Activated CD4-positive, alpha-beta T cell treated with anti-CD3 and anti-CD28 coated beads, Interleukin-2, amount 10 ng/mL, durations not matched to agents 7 days and 5 days (primary cell): ENCODE data around the gene KIAA1614. TPM values are rescaled to one million over a fixed set of nuclear protein-coding genes. Genes with fewer than 3 reads are reported as not detected.

ENCODE experiments used
- CTCF ChIA-PET: fragments of 350-600 bp; sonication (Branson Sonifier 250); formaldehyde crosslinking; loops from one replicate; lab custom pipeline; 2021; ENCODE audit warnings: antibody characterized with exemption; lab: Charles Lee
- POLR2A ChIA-PET: fragments of 350-600 bp; sonication (Branson Sonifier 250); formaldehyde crosslinking; loops from one replicate; lab custom pipeline; 2021; ENCODE audit warnings: antibody characterized with exemption; lab: Charles Lee
- DNase-seq: peaks from one replicate; pipeline ENCODE4 v3.0.0-alpha.2; 2020
- H3K27ac Mint-ChIP-seq: one replicate; pipeline ENCODE4 v1.8.0; 2021; ENCODE audit warnings: mild to moderate bottlenecking, moderate library complexity, mixed read lengths
- H3K27me3 Mint-ChIP-seq: one replicate; pipeline ENCODE4 v1.8.0; 2021; ENCODE audit warnings: mixed read lengths
- H3K36me3 Mint-ChIP-seq: one replicate; pipeline ENCODE4 v1.8.0; 2021; ENCODE audit warnings: low read depth, mixed read lengths
- H3K4me1 Mint-ChIP-seq: one replicate; pipeline ENCODE4 v1.8.0; 2021; ENCODE audit warnings: mixed read lengths
- H3K4me3 Mint-ChIP-seq: one replicate; pipeline ENCODE4 v1.8.0; 2021; ENCODE audit warnings: mild to moderate bottlenecking, moderate library complexity, mixed read lengths
- H3K9me3 Mint-ChIP-seq: one replicate; pipeline ENCODE4 v1.8.0; 2021; ENCODE audit warnings: mixed read lengths
- total RNA-seq, 2 experiments: library from RNA; stranded (reverse); gene quantifications; one replicate each; pipeline ENCODE4 v1.2.3, GENCODE V29; 2021

KIAA1614 gene
- total RNA-seq, 2 experiments from 2014 or later: 0.22 to 0.33 TPM

DNA sequence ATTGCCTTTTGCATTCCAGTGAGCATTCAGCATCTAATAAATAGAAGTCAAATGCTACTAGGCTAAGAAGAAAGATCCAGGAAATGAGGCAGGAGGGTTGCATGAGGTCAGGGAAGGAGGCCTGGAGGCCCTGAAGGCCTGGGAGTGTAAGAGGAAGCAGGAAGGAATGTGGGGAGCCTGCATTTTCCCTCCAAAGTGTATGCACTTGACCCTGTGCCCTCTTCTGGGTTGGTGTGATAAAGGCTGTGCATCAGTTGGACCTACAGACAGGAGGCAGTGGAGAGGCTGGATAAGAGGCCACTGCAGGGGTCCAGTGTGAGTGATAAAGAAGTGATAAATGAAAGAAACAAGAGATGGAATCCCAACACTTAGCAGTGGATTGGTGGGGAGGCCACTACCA, 20.4 kb downstream of the KIAA1614 start:
- H3K36me3 Mint-ChIP-seq: no peaks in the 10 kb centered on the region
- no peaks in the 10 kb centered on the region for H3K27me3 Mint-ChIP-seq
- H3K4me3 Mint-ChIP-seq: no peak overlapping the region
- no peak for DNase-seq
- POLR2A ChIA-PET: no interaction called here
- CTCF ChIA-PET: no interaction called here
- H3K27ac Mint-ChIP-seq: no peak overlapping the region
- peaks cover 4% of the 10 kb centered on the region for H3K4me1 Mint-ChIP-seq
- no peaks in the 10 kb centered on the region for H3K9me3 Mint-ChIP-seq

DNA sequence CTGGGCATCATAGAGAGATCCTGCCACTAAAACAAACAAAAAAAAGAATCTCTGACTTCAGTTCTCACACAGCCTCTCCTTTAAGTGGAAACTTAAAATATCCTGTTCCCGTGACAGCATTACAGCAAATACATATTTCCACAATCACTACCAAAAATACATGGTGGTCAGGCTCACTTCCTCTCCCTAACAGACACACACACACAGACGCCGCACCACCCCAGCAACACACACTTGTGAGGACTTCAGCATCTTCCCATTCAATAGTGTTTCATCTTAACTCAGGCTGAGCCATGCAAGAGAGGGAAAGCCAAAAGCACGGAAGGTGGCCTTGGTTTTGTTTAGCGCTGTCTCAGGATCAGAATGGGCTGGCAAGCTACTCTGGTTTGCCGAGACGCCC, 21.9 kb downstream of the KIAA1614 start:
- CTCF ChIA-PET: no interaction called here
- no peaks in the 10 kb centered on the region for H3K9me3 Mint-ChIP-seq

DNA sequence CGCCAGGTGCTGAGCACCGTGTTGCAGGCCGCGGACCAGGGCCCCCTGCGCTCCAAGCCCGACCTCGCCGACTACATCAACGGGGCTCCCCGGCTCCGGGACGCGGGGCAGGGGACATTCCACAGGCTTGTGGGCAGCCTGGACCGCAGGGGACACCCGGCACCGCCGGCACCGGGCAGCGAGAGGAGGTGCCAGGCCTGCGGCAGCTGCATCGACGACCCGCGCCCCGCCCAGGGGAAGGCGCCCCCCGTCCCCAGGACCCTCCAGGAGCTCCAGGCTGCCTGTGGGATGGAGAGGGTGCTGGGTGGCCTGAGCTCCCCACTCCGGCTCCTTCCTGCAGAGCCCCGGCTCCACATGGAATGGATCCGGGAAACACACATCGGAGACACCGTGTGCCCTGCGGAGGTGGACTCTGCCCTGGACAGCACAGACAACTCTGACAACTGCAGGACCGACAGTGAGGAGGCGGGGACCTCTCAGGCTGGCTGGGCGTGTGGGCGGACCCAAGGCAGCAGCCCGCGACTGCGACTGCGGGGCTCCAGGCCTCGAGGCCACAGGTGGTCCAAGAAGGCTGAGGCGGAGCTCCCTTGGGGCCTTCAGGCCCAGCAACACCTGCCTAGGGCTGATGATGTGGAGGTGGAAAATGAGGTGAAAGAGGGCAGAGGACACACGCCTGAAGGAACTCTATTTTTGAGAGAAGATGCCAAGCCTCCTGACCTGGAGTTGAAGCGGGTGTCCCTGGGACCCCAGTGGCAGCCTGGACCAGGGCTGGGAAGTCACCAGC, 22.8 kb downstream of the KIAA1614 start:
- no peak for DNase-seq

More for the DNA sequence above, 21.9 kb downstream of the KIAA1614 start:
- no peaks in the 10 kb centered on the region for H3K36me3 Mint-ChIP-seq
- DNase-seq: no peak
- H3K4me3 Mint-ChIP-seq: no peak overlapping the region
- peak overlapping the region; percentile 10 for H3K27ac Mint-ChIP-seq
- H3K27me3 Mint-ChIP-seq: peaks cover 2% of the 10 kb centered on the region
- POLR2A ChIA-PET: no interaction called here
- H3K4me1 Mint-ChIP-seq: peaks cover 5% of the 10 kb centered on the region

DNA sequence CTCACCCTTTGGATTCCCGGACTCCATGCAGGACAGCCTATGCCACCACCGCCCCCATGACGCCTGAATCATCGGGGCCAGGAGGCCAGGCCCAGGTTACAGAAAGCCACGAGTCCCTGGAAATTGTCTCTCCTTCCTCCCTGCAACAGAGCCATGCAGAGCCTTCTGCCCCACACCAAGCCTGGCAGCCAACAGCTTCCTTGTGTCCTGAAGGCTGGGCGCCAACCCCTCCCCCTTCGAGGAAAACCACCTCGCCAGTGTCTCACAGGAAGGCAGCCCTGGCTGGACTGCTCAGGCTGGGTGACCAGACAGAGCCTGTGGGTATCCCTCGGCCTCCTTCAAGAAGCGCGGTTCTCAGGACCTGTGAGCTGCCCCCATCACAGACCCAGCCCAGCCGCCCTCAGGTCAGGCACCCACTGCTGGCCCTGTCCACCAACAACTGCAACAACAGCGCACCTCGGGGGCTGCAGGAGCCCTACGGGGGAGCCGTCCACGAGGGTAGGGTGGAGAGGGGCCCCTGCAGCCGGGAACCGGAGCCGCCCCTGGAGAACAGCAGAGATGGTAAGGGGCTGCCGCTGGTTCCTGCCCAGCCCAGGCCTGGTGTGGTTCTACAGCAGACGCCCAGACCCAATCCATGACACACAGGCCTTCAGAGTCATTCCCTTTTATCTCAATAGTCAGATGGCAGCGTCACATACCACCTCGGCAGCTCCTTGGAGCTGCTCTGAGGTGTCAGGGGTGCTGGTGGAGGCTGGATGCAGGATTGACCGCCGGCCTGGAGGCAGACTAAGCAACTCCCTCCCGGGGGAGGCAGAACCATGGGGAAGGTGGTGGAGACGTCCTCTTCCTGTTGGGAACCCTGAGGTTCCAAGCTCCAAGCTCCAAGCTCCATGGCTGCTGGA, 23.7 kb downstream of the KIAA1614 start:
- ChIA-PET CTCF (interaction anchor here (0.9 kb wide), 1 partner anchor 188 kb away, joined by 3 read pairs; no protein-coding TSS in a partner anchor), POLR2A (no interaction called here)
- Mint-ChIP-seq H3K27ac (no peak overlapping the region), H3K36me3 (no peaks in the 10 kb centered on the region), H3K4me1 (peaks cover 6% of the 10 kb centered on the region), H3K9me3 (no peaks in the 10 kb centered on the region), H3K4me3 (no peak overlapping the region), H3K27me3 (peaks cover 7% of the 10 kb centered on the region)
- DNase-seq: no peak

More for the DNA sequence above, 22.8 kb downstream of the KIAA1614 start:
- Mint-ChIP-seq H3K27ac (no peak overlapping the region), H3K9me3 (no peaks in the 10 kb centered on the region), H3K4me1 (peaks cover 6% of the 10 kb centered on the region), H3K36me3 (no peaks in the 10 kb centered on the region), H3K4me3 (no peak overlapping the region), H3K27me3 (peaks cover 7% of the 10 kb centered on the region)
- CTCF ChIA-PET: interaction anchor here (0.9 kb wide), 1 partner anchor 187 kb away, joined by 3 read pairs; no protein-coding TSS in a partner anchor
- POLR2A ChIA-PET: no interaction called here

DNA sequence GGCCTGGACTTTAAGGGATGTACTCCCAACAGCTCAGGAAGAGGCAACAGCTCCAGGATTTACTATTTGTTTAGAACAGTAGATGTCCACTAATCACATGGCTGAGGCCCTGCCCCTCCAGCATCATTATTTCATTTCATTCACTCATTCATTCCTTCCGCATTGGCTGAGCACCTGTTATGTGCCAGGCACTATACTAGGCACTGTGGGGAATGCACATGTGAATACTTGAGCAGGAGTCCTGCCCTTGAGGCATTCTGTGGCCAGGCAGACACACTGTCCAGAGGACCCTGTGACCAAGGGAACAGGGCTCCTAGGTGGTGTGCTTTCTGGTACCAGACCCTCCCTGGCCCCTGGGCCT, 24.3 kb downstream of the KIAA1614 start:
- no peak overlapping the region for H3K27ac Mint-ChIP-seq
- H3K4me1 Mint-ChIP-seq: peaks cover 6% of the 10 kb centered on the region
- H3K9me3 Mint-ChIP-seq: no peaks in the 10 kb centered on the region
- no peak for DNase-seq
- CTCF ChIA-PET: no interaction called here
- peaks cover 7% of the 10 kb centered on the region for H3K27me3 Mint-ChIP-seq
- H3K36me3 Mint-ChIP-seq: no peaks in the 10 kb centered on the region
- H3K4me3 Mint-ChIP-seq: no peak overlapping the region
- POLR2A ChIA-PET: no interaction called here

DNA sequence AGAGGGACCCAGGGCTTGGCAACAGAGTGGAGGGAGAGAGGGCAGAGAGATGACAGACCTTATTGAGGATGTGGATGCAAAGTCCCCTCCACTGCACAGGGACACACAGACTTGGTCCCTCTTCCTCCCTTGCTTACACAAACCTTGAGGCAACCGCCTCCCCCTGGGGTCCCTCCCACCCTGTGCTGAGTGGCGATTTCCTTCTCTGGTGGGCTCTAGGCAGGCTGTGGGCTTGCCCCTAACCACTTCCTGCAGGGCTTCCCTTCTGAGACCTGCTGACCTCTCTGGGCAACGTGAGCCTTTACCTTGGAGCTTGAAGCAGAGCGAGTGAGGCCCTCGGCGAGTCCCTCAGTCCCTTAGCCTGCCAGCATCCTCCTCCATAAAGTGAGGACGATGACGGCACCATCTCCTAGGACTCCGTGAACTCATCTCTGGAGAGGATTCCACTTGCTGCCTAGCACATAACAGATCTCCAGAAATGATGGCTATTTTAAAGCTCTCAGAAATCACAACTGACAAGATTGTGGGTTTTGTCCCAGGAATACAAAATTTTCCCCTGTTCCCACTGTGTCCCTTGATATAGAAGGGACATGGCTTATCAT, 25.0 kb downstream of the KIAA1614 start:
- Mint-ChIP-seq H3K27ac (no peak overlapping the region), H3K9me3 (no peaks in the 10 kb centered on the region)

DNA sequence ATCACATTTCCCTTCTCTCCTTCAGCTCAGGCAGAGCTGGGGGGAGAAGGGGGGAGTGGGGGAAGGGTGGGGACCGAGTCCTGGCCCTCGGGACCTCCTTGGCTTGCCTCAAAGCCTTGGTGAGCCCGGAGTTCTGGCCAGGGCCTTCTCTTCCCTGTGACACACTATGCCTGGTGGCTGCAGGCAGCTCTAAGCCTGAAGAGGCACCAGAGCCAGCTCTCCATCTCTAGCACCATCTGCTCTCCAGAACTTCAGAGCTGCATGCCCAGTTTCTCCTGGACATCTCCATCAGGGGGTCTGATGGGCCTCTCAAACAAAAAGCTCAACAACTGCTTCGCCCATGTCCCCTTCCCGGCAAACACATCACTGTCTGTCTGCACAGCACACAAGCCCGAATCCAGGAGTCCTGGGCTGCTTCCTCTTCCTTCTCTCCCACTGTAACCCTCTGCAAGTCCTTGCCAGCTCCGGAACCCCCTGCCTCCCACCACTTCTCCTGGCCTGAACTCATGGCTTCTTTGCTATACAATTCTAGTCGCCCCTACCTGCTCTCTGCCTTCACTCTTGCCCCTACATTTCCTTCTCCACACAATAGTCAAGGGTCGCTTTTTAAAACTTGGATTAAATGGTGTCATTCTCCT, 26.5 kb downstream of the KIAA1614 start:
- peaks cover 6% of the 10 kb centered on the region for H3K4me1 Mint-ChIP-seq
- peaks cover 1% of the 10 kb centered on the region for H3K36me3 Mint-ChIP-seq
- H3K27me3 Mint-ChIP-seq: peaks cover 7% of the 10 kb centered on the region
- POLR2A ChIA-PET: no interaction called here
- no peak overlapping the region for H3K27ac Mint-ChIP-seq
- no peak overlapping the region for H3K4me3 Mint-ChIP-seq
- DNase-seq: no peak
- CTCF ChIA-PET: interaction anchor here (1.2 kb wide), 1 partner anchor 99 kb away, joined by 3 read pairs; no protein-coding TSS in a partner anchor
- H3K9me3 Mint-ChIP-seq: no peaks in the 10 kb centered on the region

More for the DNA sequence above, 25.0 kb downstream of the KIAA1614 start:
- Mint-ChIP-seq H3K27me3 (peaks cover 7% of the 10 kb centered on the region), H3K4me3 (no peak overlapping the region), H3K36me3 (no peaks in the 10 kb centered on the region), H3K4me1 (peaks cover 6% of the 10 kb centered on the region)
- DNase-seq: no peak
- POLR2A ChIA-PET: no interaction called here
- CTCF ChIA-PET: interaction anchor here (1.0 kb wide), 1 partner anchor 12 kb away, joined by 4 read pairs; no protein-coding TSS in a partner anchor

DNA sequence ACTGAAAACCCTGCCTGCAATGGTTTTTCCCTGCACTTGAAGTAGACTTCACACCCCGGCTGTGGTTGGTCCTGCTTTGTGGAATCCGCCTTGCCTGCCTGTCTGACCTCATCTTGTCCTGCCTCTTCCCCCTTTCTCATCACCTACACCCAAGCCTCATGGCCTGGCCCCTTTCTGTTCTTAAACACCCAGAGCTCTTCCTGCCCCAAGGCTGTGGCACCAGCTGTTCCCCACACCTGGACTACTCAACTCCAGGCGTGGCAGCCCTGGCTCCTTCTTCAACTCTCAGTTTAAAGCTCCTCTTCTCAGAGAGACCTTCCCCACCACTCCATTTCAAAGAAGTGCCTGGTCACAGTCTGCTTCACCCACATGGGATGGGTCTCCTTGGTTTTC, 27.0 kb downstream of the KIAA1614 start:
- Mint-ChIP-seq H3K4me3 (no peak overlapping the region), H3K4me1 (peaks cover 3% of the 10 kb centered on the region), H3K27ac (no peak overlapping the region), H3K27me3 (peaks cover 7% of the 10 kb centered on the region), H3K9me3 (no peaks in the 10 kb centered on the region), H3K36me3 (peaks cover 4% of the 10 kb centered on the region)
- DNase-seq: no peak
- POLR2A ChIA-PET: no interaction called here
- CTCF ChIA-PET: interaction anchor here (1.2 to 1.3 kb wide), 2 partner anchors 27 to 98 kb away, joined by 3 to 5 read pairs; no protein-coding TSS in a partner anchor

DNA sequence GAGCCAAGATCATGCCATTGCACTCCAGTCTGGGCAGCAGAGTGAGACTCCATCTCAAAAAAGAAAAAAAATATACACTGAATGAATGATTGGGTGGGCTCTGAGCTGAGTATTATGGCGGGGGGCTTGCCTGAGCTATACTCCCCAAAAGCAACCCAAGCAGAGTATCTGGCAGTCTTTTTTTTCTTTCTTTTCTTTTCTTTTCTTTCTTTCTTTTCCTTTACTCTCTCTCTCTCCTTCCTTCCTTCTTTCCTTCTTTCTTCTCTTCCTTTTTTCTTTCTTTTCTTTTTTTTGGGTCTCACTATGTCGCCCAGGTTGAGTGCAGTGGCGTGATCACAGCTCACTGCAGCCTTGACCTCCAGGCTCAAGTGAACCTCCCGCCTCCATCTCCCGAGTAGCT, 27.7 kb downstream of the KIAA1614 start:
- H3K27me3 Mint-ChIP-seq: peaks cover 7% of the 10 kb centered on the region
- no peak overlapping the region for H3K4me3 Mint-ChIP-seq
- no peaks in the 10 kb centered on the region for H3K9me3 Mint-ChIP-seq
- CTCF ChIA-PET: interaction anchor here (1.3 kb wide), 1 partner anchor 26 kb away, joined by 5 read pairs; no protein-coding TSS in a partner anchor
- peaks cover 4% of the 10 kb centered on the region for H3K36me3 Mint-ChIP-seq
- DNase-seq: no peak
- peaks cover 3% of the 10 kb centered on the region for H3K4me1 Mint-ChIP-seq
- no peak overlapping the region for H3K27ac Mint-ChIP-seq
- POLR2A ChIA-PET: no interaction called here

DNA sequence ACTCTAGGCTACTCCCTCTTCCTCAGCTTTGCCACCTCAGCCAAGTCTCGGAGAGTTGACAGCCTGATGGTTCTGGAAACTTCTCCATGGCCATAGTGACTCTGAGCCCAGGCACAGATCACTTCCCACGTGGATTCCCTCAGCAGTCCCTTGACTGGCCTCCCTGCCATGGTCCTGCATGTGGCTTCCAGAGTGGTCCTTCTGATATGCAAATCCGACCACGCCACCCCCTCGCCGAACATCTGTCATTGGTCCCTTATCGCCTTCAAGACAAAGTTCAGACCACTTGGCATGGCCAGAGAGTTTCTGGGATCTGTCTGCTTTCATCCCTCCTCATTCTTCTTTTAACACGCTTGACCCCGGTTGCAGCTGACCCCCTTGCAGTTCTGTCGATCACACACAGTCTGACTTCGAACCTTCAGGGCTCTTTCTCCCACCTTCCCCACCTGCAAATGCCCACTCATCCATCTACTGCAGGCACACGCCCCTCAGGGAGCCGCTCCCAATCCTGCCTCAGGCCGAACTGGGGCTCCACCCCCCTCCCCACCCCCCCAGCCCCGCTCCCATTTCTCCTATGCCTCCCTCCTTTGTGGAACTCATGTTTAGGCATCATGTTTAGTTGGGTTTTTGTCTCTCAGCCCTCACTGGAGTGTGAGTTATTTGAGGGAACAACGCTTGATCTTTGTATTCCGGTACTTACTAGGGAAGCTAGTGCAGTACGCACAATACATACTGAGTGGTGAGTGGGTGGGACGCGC, 29.0 kb downstream of the KIAA1614 start:
- Mint-ChIP-seq H3K27ac (no peak overlapping the region), H3K27me3 (peaks cover 7% of the 10 kb centered on the region), H3K4me1 (peaks cover 9% of the 10 kb centered on the region), H3K36me3 (peaks cover 15% of the 10 kb centered on the region), H3K9me3 (peaks cover 6% of the 10 kb centered on the region), H3K4me3 (no peak overlapping the region)
- DNase-seq: no peak
- ChIA-PET CTCF (no interaction called here), POLR2A (no interaction called here)

DNA sequence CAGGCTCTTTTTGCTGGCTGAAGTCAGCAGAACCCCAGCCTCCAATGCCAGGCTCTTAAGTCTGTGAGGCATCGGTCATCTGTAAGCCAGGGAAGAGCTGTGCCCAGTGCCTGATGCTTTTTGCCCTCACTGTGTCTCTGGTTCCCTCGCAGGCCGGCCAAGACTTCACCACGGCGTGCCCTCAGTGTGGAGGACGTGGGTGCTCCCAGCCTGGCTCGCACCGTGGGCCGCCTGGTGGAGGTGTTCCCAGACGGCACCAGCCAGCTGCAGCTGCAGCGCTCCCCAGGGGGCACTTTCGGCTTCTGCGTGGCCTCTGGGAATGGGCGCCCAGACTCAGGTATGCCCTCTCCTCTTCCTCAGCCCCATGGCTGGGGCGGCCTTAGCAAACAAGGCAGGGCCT, 32.5 kb downstream of the KIAA1614 start:
- Mint-ChIP-seq H3K27ac (no peak overlapping the region), H3K4me1 (peaks cover 11% of the 10 kb centered on the region), H3K27me3 (no peaks in the 10 kb centered on the region), H3K36me3 (peaks cover 34% of the 10 kb centered on the region), H3K9me3 (peaks cover 23% of the 10 kb centered on the region), H3K4me3 (no peak overlapping the region)
- CTCF ChIA-PET: interaction anchor here (1.1 to 1.2 kb wide), 2 partner anchors 25 to 58 kb away, joined by 3 read pairs; no protein-coding TSS in a partner anchor
- no peak for DNase-seq
- POLR2A ChIA-PET: no interaction called here
